ENCODE measurements around the gene KIF11. TPM values are rescaled to one million over a fixed set of nuclear protein-coding genes. Genes with fewer than 3 reads are reported as not detected.

The KIF11 gene
- total and polyA plus RNA-seq, 2 experiments from 2014 or later: 26.1 to 56.7 TPM

- TF ChIP-seq ZNF462 (CRISPR knock-in tag; IDR thresholded peaks at IDR 0.05) (no peak), CREB1 (CRISPR knock-in tag; IDR thresholded peaks at IDR 0.05; ENCODE audit: low read depth) (no peak), ETS1 (IDR thresholded peaks at IDR 0.05) (no peak), ZNF331 (CRISPR knock-in tag; IDR thresholded peaks at IDR 0.05; ENCODE audit: low read depth) (no peak), NANOG (IDR thresholded peaks at IDR 0.05; ENCODE audit: borderline replicate concordance) (no peak), POLR2AphosphoS5 (IDR thresholded peaks at IDR 0.05; ENCODE audit: low read depth) (no peak), JUNB (IDR thresholded peaks at IDR 0.05; ENCODE audit: unreplicated experiment) (no peak)
These were observed 62.5 kb downstream of the KIF11 start (continued) for GRCh38 chr10:92655426-92655825.

GRCh38 chr10:92656266-92656961 lies 63.5 kb downstream of the KIF11 start:
- peak; percentile 53 for ATAC-seq
- H3K27ac Mint-ChIP-seq: peak overlapping the region; percentile 67; the same call in 1 of the 2 replicates
- no peak overlapping the region for H2AFZ ChIP-seq
- no peak overlapping the region for H3K4me2 ChIP-seq
- H3F3A ChIP-seq (replicated peaks; ENCODE audit: low read depth): no peaks in the 10 kb centered on the region
- no peaks in the 10 kb centered on the region; the same call in 2 of the 3 replicates for H3K9me3 Mint-ChIP-seq
- no peaks in the 10 kb centered on the region for H3K27me3 Mint-ChIP-seq (ENCODE audit: insufficient read depth, low read depth, poor library complexity)
- peaks cover 34% of the 10 kb centered on the region for H3K36me3 Mint-ChIP-seq (ENCODE audit: low read depth)
- H3K4me1 ChIP-seq (ENCODE audit: insufficient read depth): no peaks in the 10 kb centered on the region
- peak overlapping the region; percentile 67; the same call in 1 of the 2 replicates for H3K27ac ChIP-seq (ENCODE audit: low read depth)
- H3K4me3 Mint-ChIP-seq: no peak overlapping the region
- H3K27me3 ChIP-seq (ENCODE audit: insufficient read depth): no peaks in the 10 kb centered on the region
- H4K20me1 ChIP-seq (replicated peaks; ENCODE audit: insufficient read depth): peaks cover 3% of the 10 kb centered on the region; the same call in 1 of the 2 replicates
- no peak overlapping the region for H3K4me3 ChIP-seq
- no peaks in the 10 kb centered on the region for H3K79me2 ChIP-seq (replicated peaks; ENCODE audit: insufficient read depth)
- no peaks in the 10 kb centered on the region for H3K4me1 Mint-ChIP-seq
- 0 out of 2 replicates have a peak, but pooled peaks cover 2% of the 10 kb centered on the region for H3K9me2 ChIP-seq (ENCODE audit: insufficient read depth)
- peak; percentile 8 for DNase-seq (ENCODE audit: low spot score)
- peaks cover 14% of the 10 kb centered on the region for H3K36me3 ChIP-seq (ENCODE audit: insufficient read depth)
- TF ChIP-seq ZNF114 (CRISPR knock-in tag; IDR thresholded peaks at IDR 0.05): no peak
- TF ChIP-seq POLR2AphosphoS5 (IDR thresholded peaks at IDR 0.05; ENCODE audit: low read depth): no peak
- TF ChIP-seq STAT1 (IDR thresholded peaks at IDR 0.05; ENCODE audit: unreplicated experiment): no peak
- no peak for TF ChIP-seq REST (IDR thresholded peaks at IDR 0.05; ENCODE audit: unreplicated experiment)
- TF ChIP-seq JUNB (IDR thresholded peaks at IDR 0.05; ENCODE audit: unreplicated experiment): no peak
- no peak for TF ChIP-seq CTCF (conservative IDR thresholded peaks at IDR 0.05; ENCODE audit: low read depth in 2 of 2)

All from GM23338 (cell line).